Measurements from ENCODE around the gene DIP2A.
"Not testable (repeated sequence)": the region's sequence is repeated elsewhere in the genome, so short reads cannot be mapped to it uniquely, and the experiment has no call there.

The DIP2A gene

DNA sequence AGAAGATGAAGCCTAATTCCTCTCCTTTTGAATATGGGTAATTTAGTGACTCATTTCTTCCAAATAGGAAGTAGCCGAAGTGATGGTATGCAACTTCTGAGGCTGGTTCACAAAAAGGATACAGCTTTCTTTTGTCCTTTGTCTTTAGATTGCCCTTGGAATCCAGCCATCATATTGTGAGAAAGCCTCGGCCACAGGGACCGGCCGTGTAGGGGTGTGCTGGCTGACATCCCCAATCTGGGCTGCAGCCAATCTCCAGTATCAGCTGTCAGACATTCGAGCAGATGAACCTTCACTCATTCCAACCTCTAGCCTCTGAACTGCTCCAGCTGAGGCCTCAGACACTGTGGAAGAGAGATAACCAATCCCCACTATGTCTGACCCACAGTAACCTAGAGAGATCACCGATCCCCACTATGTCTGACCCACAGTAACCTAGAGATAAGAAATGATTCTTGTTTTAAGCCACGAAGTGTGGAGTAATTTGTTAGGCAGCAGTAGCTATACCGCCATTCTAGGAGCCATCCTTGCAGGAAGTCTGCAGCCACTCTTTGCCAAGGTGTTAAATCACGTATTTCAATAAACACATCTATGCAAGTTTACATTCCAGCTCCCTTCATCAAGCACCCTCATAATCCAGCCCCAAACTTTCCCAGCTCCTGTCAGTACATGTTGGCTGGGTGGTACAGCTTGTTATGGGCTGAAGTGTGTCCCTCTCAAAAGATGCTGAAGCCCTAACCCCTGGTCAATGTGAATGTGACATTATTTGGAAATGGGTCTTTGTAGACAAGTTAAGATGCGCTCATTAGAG lies 2.9 kb upstream of the DIP2A start:
- Histone ChIP-seq H3K36me3 (ENCODE audit: insufficient read depth, low read depth, low read length) (peaks cover 18% of the 10 kb centered on the region; the same call in 1 of the 2 replicates), H3K4me3 (ENCODE audit: low read length) (no peak overlapping the region), H3K9me3 (ENCODE audit: insufficient read depth, low read depth, low read length) (no peaks in the 10 kb centered on the region), H3K27ac (ENCODE audit: low read length) (no peak overlapping the region), H3K4me1 (ENCODE audit: insufficient read depth, low read length) (peaks cover 7% of the 10 kb centered on the region; the same call in 1 of the 2 replicates), H3K9ac (ENCODE audit: low read depth, low read length) (0 out of 2 replicates have a peak overlapping the region, but pooled peaks have one; percentile 39), H3K27me3 (ENCODE audit: insufficient read depth, low read length) (no peaks in the 10 kb centered on the region)

DNA sequence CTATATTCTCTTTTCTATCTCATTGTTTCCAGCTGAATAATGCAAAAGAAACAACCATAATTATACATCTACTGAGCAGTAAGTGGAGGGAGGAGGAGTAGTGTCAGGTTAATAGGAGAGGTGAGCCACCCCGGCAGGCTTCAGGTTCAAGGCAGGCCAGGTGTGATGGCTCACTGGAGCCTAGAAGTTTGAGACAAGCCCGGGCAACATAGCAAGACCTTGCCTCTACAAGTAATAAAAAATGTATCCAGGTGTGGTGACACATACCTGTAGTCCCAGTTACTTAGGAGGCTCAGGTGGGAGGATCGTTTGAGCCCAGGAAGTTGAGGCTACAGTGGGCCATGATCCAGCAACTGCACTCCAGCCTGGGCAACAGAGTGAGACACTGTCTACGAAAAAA lies 1.9 kb upstream of the DIP2A start:
- peak overlapping the region; percentile 39; the same call in 1 of the 2 replicates for H3K9ac ChIP-seq (ENCODE audit: low read depth, low read length)
- H3K4me1 ChIP-seq (ENCODE audit: insufficient read depth, low read length): peaks cover 7% of the 10 kb centered on the region; the same call in 1 of the 2 replicates
- H3K9me3 ChIP-seq (ENCODE audit: insufficient read depth, low read depth, low read length): no peaks in the 10 kb centered on the region
- peaks cover 18% of the 10 kb centered on the region; the same call in 1 of the 2 replicates for H3K36me3 ChIP-seq (ENCODE audit: insufficient read depth, low read depth, low read length)
- H3K4me3 ChIP-seq (ENCODE audit: low read length): no peak overlapping the region
- H3K27me3 ChIP-seq (ENCODE audit: insufficient read depth, low read length): no peaks in the 10 kb centered on the region
- no peak overlapping the region for H3K27ac ChIP-seq (ENCODE audit: low read length)

DNA sequence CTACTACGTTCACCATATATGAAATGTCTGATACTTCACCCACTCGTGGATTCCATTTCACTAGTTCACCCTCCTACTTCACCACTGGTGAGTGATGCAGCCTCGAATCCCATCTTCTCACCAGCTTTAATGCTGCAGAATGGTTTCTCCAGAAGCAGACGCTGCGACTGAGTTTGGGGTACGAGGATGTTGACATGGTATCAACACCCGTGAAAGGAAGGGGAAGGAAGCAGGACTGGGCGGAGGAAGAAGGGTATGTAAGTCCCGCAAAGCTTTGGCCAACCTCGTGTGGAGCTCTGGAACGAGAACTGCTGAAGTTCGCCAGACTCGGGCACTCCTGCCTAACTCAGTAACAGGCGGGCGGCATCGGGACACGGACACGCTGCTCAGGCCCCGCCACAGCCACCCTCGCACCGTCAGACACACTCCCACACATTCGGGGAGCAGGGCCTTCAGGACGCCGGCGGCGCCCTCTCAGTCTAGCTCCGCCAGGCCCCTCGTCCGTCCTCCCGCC lies 833 bp upstream of the DIP2A start:
- H3K4me1 ChIP-seq (ENCODE audit: insufficient read depth, low read length): peaks cover 7% of the 10 kb centered on the region; the same call in 1 of the 2 replicates
- peak overlapping the region; percentile 95 for H3K4me3 ChIP-seq (ENCODE audit: low read length)
- no peaks in the 10 kb centered on the region for H3K9me3 ChIP-seq (ENCODE audit: insufficient read depth, low read depth, low read length)
- H3K9ac ChIP-seq (ENCODE audit: low read depth, low read length): peak overlapping the region; percentile 94
- H3K27ac ChIP-seq (ENCODE audit: low read length): peak overlapping the region; percentile 65
- H3K27me3 ChIP-seq (ENCODE audit: insufficient read depth, low read length): no peaks in the 10 kb centered on the region
- H3K36me3 ChIP-seq (ENCODE audit: insufficient read depth, low read depth, low read length): peaks cover 21% of the 10 kb centered on the region; the same call in 1 of the 2 replicates

DNA sequence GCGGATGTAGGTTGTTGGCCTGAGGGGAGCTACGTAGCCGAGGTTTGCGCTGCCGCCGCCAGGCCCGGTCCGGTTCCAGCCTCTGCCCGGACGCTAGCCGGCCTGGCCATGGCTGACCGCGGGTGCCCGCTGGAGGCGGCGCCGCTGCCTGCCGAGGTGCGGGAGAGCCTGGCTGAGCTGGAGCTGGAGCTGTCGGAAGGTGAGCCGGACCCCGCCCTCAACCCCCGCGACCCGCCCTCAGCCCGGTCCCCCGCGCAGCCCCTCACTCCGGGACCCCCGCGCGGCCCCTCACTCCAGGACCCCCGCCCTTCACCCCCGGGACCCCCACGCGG lies 299 bp downstream of the DIP2A start:
- Histone ChIP-seq H3K4me1 (ENCODE audit: insufficient read depth, low read length) (peaks cover 7% of the 10 kb centered on the region; the same call in 1 of the 2 replicates), H3K9ac (ENCODE audit: low read depth, low read length) (no peak overlapping the region), H3K27me3 (ENCODE audit: insufficient read depth, low read length) (no peaks in the 10 kb centered on the region), H3K9me3 (ENCODE audit: insufficient read depth, low read depth, low read length) (no peaks in the 10 kb centered on the region), H3K36me3 (ENCODE audit: insufficient read depth, low read depth, low read length) (peaks cover 27% of the 10 kb centered on the region; the same call in 1 of the 2 replicates), H3K27ac (ENCODE audit: low read length) (no peak overlapping the region), H3K4me3 (ENCODE audit: low read length) (peak overlapping the region; percentile 86; the same call in 1 of the 2 replicates)

DNA sequence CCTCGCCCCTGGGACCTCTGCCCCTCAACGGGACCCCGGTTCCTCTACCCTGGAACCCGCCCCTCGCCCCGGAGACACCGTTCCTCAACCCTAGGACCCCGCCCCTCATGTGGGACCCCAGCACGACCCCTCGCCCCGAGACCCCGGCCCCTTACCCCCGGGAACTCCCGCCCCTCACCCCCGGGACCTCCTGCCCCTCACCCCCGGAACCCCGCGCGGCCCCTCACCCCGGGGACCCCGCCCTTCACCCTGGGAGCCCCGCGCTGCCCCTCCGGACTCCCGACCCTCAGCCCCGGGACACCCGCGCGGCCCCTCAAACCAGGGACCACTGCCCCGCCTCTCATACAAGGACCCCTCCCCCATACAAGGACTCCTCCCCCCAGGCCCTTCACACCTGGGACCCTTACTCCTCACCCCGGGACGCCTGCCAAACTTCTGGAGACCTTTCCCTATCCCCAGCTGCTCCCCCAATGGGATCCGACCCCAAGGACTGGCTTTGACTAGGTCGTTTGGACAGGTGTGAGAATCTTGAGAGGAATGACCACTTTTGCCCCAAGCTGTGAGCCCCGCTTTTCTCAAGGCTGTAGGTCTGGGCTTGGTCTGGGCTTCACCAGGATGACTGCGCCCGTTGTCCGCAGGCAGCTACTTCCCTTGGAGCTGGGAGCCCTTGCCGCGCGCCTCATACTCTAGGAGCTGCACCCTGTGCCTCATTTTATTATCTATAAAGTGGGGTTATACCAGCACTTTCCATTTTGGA lies 843 bp downstream of the DIP2A start:
- Histone ChIP-seq H3K9me3 (ENCODE audit: insufficient read depth, low read depth, low read length) (no peaks in the 10 kb centered on the region), H3K27ac (ENCODE audit: low read length) (no peak overlapping the region), H3K4me1 (ENCODE audit: insufficient read depth, low read length) (peaks cover 7% of the 10 kb centered on the region; the same call in 1 of the 2 replicates), H3K9ac (ENCODE audit: low read depth, low read length) (peak overlapping the region; percentile 34; the same call in 1 of the 2 replicates), H3K36me3 (ENCODE audit: insufficient read depth, low read depth, low read length) (peaks cover 27% of the 10 kb centered on the region; the same call in 1 of the 2 replicates), H3K4me3 (ENCODE audit: low read length) (peak overlapping the region; percentile 86), H3K27me3 (ENCODE audit: insufficient read depth, low read length) (no peaks in the 10 kb centered on the region)

DNA sequence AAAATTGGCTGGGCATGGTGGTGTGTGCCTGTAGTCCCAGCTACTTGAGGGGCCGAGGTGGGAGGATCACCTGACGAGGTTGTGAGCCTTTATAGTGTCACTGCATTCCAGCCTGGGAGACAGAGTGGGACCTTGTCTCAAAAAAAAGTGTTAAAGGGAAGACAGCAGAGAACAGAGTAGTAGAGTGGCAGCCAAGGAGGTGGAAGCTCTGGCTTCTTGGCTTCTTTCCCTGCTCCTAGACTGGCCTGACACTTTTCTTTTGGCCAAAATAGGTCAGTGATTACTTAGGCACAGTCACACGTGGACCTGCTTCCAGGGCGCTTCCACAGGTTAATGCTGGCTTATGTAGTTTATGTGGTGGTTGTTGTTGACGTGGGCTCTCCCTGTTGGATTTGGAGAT lies 3.2 kb downstream of the DIP2A start:
- Histone ChIP-seq H3K27ac (ENCODE audit: low read length) (no peak overlapping the region), H3K9me3 (ENCODE audit: insufficient read depth, low read depth, low read length) (no peaks in the 10 kb centered on the region), H3K4me1 (ENCODE audit: insufficient read depth, low read length) (peaks cover 7% of the 10 kb centered on the region; the same call in 1 of the 2 replicates), H3K4me3 (ENCODE audit: low read length) (no peak overlapping the region), H3K9ac (ENCODE audit: low read depth, low read length) (no peak overlapping the region), H3K36me3 (ENCODE audit: insufficient read depth, low read depth, low read length) (peaks cover 9% of the 10 kb centered on the region; the same call in 1 of the 2 replicates), H3K27me3 (ENCODE audit: insufficient read depth, low read length) (no peaks in the 10 kb centered on the region)

DNA sequence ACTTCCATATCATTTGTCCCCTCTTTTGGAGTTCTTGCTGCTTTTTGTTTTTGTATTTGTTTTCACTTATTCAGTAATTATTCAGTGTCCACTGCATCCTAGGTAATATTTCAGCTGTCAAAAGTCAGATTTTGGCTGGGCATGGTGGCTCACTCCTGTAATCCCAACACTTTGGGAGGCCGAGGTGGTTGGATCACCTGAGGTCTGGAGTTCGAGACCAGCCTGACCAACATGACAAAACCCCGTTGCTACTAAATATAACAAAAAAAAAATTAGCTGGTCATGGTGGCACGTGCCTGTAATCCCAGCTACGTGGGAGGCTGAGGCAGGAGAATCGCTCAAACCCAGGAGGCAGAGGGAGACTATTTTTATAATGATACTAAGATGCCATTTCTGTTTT lies 6.5 kb downstream of the DIP2A start:
- H3K36me3 ChIP-seq (ENCODE audit: insufficient read depth, low read depth, low read length): peaks cover 18% of the 10 kb centered on the region
- not testable (repeated sequence) for H3K9me3 ChIP-seq (ENCODE audit: insufficient read depth, low read depth, low read length); H3K27ac ChIP-seq (ENCODE audit: low read length); H3K9ac ChIP-seq (ENCODE audit: low read depth, low read length); H3K27me3 ChIP-seq (ENCODE audit: insufficient read depth, low read length); H3K4me3 ChIP-seq (ENCODE audit: low read length); H3K4me1 ChIP-seq (ENCODE audit: insufficient read depth, low read length)

DNA sequence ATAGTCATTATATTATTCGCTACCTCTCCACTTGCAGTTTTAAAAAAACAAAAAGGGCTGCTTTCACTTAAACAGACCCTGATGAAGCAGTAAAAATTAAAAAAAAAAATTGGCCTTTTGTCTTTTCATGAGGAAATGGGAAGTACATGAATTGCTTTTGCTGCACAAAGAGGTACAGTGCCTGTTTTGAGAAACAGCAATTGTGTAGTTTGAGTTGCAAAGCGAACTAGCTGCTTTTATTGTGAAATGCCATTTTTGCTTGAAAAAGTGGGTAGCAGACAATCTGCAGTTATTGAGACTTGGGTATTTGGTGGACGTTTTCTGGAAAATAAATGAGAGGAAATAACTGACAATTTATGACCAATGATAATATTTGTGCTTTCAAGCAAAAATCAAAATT lies 7.0 kb downstream of the DIP2A start:
- Histone ChIP-seq H3K4me1 (ENCODE audit: insufficient read depth, low read length) (no peaks in the 10 kb centered on the region), H3K36me3 (ENCODE audit: insufficient read depth, low read depth, low read length) (peaks cover 18% of the 10 kb centered on the region), H3K4me3 (ENCODE audit: low read length) (no peak overlapping the region), H3K27me3 (ENCODE audit: insufficient read depth, low read length) (no peaks in the 10 kb centered on the region), H3K27ac (ENCODE audit: low read length) (no peak overlapping the region), H3K9ac (ENCODE audit: low read depth, low read length) (no peak overlapping the region), H3K9me3 (ENCODE audit: insufficient read depth, low read depth, low read length) (no peaks in the 10 kb centered on the region)

DNA sequence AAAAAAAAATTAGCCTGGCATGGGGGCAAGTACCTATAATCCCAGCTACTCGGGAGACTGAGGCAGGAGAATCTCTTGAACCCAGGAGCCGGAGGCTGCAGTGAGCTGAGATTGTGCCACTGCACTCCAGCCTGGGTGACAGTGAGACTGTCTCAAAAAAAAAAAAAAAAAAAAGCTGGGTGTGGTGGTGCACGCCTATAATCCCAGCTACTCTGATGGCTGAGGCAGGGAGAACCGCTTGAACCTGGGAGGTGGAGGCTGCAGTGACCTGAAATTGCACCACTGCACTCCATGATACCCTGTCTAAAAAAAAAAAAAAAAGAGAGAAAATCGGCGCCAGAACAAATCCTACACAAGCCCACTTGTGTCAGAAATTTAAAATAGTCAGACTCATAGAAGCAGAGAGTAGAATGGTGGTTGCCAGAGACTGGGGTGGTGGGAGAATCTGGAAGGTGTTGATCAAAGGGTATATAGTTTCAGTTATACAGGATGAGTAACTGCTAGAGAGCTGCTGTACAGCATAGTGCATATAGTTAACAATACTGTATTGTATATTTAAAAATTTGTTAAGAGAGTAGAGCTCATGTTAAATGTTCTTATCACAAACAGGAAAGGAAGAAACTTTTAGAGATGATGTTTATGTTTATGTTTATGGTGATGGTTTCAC lies 9.6 kb downstream of the DIP2A start:
- Histone ChIP-seq H3K9me3 (ENCODE audit: insufficient read depth, low read depth, low read length) (no peaks in the 10 kb centered on the region), H3K4me1 (ENCODE audit: insufficient read depth, low read length) (no peaks in the 10 kb centered on the region), H3K4me3 (ENCODE audit: low read length) (no peak overlapping the region), H3K27ac (ENCODE audit: low read length) (no peak overlapping the region), H3K36me3 (ENCODE audit: insufficient read depth, low read depth, low read length) (peaks cover 10% of the 10 kb centered on the region), H3K27me3 (ENCODE audit: insufficient read depth, low read length) (no peaks in the 10 kb centered on the region), H3K9ac (ENCODE audit: low read depth, low read length) (no peak overlapping the region)

DNA sequence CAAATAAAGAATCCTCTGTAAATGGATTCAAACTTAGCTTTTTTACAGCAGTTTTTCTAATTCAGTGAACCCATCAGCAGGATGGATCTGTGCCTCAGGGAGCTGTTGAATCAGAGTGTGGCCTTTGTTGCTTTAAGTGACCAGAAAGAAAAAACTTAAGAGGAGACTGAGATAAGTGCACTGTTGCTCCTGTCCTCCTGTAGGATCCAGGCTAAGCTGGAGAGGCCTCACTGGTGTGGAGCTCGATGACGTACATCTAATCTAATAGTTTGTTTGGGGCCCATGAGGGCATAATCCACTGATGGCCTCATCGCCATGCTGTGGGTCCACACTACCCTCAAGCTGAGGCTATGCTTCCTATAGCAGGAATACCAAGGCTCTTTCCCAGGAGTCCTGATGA lies 10.6 kb downstream of the DIP2A start:
- Histone ChIP-seq H3K36me3 (ENCODE audit: insufficient read depth, low read depth, low read length) (peaks cover 9% of the 10 kb centered on the region), H3K4me3 (ENCODE audit: low read length) (no peak overlapping the region), H3K27ac (ENCODE audit: low read length) (no peak overlapping the region), H3K4me1 (ENCODE audit: insufficient read depth, low read length) (no peaks in the 10 kb centered on the region), H3K9ac (ENCODE audit: low read depth, low read length) (no peak overlapping the region), H3K27me3 (ENCODE audit: insufficient read depth, low read length) (no peaks in the 10 kb centered on the region), H3K9me3 (ENCODE audit: insufficient read depth, low read depth, low read length) (no peaks in the 10 kb centered on the region)

DNA sequence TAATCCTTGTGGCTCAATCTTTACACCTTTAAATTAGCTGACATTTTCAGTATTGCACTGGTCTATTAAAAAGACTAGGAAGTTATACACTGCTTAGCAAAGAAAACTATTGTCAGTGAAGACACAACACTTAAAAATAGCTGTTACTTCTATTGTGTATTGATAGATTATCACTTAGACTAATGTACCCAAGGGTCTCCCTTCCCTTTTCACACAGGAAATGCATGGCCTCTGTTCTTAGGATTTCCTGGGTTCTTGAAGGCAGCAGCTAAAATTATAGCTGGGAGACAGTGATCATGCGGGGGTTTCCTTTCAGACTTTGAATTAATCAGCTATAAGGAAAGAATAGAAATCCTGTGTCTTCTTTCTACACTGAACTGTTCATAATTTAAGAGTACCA lies 12.8 kb downstream of the DIP2A start:
- H3K27ac ChIP-seq (ENCODE audit: low read length): no peak overlapping the region

More for the DNA sequence above, 12.8 kb downstream of the DIP2A start:
- Histone ChIP-seq H3K9ac (ENCODE audit: low read depth, low read length) (no peak overlapping the region), H3K4me1 (ENCODE audit: insufficient read depth, low read length) (no peaks in the 10 kb centered on the region), H3K36me3 (ENCODE audit: insufficient read depth, low read depth, low read length) (peaks cover 9% of the 10 kb centered on the region), H3K4me3 (ENCODE audit: low read length) (no peak overlapping the region), H3K27me3 (ENCODE audit: insufficient read depth, low read length) (no peaks in the 10 kb centered on the region), H3K9me3 (ENCODE audit: insufficient read depth, low read depth, low read length) (no peaks in the 10 kb centered on the region)

Data from iPS-20b (cell line).